ENCODE data around the gene DDX51.

DDX51 gene

GRCh38 chr12:132127041-132127440, 17.1 kb downstream of the DDX51 start:
- H3K79me2 ChIP-seq (ENCODE audit: insufficient read depth, low read length) = no peaks in the 10 kb centered on the region
- no peak for TF ChIP-seq CTCF (conservative IDR thresholded peaks at IDR 0.05; ENCODE audit: low read length)
- no peak for TF ChIP-seq EZH2phosphoT487 (IDR thresholded peaks at IDR 0.05; ENCODE audit: borderline replicate concordance)
- no peaks in the 10 kb centered on the region for H4K20me1 ChIP-seq (ENCODE audit: insufficient read depth, low read length, poor library complexity, severe bottlenecking)
- H2AFZ ChIP-seq (ENCODE audit: low read length) = no peak overlapping the region
- H3K4me2 ChIP-seq (ENCODE audit: low read depth, low read length, poor library complexity, severe bottlenecking) = no peak overlapping the region
- no peaks in the 10 kb centered on the region for H3K9me2 ChIP-seq (replicated peaks; ENCODE audit: low read depth, low read length)
- H3K27me3 ChIP-seq (ENCODE audit: insufficient read depth, low read length, poor library complexity, severe bottlenecking) = no peaks in the 10 kb centered on the region
- no peak overlapping the region for H3K4me3 ChIP-seq (ENCODE audit: low read length, poor library complexity, severe bottlenecking)
- no peaks in the 10 kb centered on the region for H3K4me1 ChIP-seq (ENCODE audit: insufficient read depth, low read length, poor library complexity, severe bottlenecking)
- no peaks in the 10 kb centered on the region for H3K9me3 ChIP-seq (ENCODE audit: insufficient read depth, low read depth, low read length)
- H3K9ac ChIP-seq (ENCODE audit: low read depth, low read length, poor library complexity, severe bottlenecking) = no peak overlapping the region
- no peaks in the 10 kb centered on the region for H3F3A ChIP-seq (ENCODE audit: low read depth)
- H3K36me3 ChIP-seq (ENCODE audit: insufficient read depth, low read length) = peaks cover 39% of the 10 kb centered on the region; the same call in 1 of the 2 replicates

GRCh38 chr12:132125736-132126135, 18.4 kb downstream of the DDX51 start:
- no peaks in the 10 kb centered on the region for H3K27me3 ChIP-seq (ENCODE audit: insufficient read depth, low read length, poor library complexity, severe bottlenecking)
- no peaks in the 10 kb centered on the region for H3K9me3 ChIP-seq (ENCODE audit: insufficient read depth, low read depth, low read length)
- no peaks in the 10 kb centered on the region for H3K4me1 ChIP-seq (ENCODE audit: insufficient read depth, low read length, poor library complexity, severe bottlenecking)
- H3K79me2 ChIP-seq (ENCODE audit: insufficient read depth, low read length) = no peaks in the 10 kb centered on the region
- H3K4me3 ChIP-seq (ENCODE audit: low read length, poor library complexity, severe bottlenecking) = no peak overlapping the region
- no peaks in the 10 kb centered on the region for H3F3A ChIP-seq (ENCODE audit: low read depth)
- no peak overlapping the region for H3K4me2 ChIP-seq (ENCODE audit: low read depth, low read length, poor library complexity, severe bottlenecking)
- H4K20me1 ChIP-seq (ENCODE audit: insufficient read depth, low read length, poor library complexity, severe bottlenecking) = no peaks in the 10 kb centered on the region
- peaks cover 43% of the 10 kb centered on the region; the same call in 1 of the 2 replicates for H3K36me3 ChIP-seq (ENCODE audit: insufficient read depth, low read length)
- no peak overlapping the region for H3K9ac ChIP-seq (ENCODE audit: low read depth, low read length, poor library complexity, severe bottlenecking)
- H2AFZ ChIP-seq (ENCODE audit: low read length) = no peak overlapping the region
- H3K9me2 ChIP-seq (replicated peaks; ENCODE audit: low read depth, low read length) = no peaks in the 10 kb centered on the region
- TF ChIP-seq CTCF (conservative IDR thresholded peaks at IDR 0.05; ENCODE audit: low read length) = no peak
- TF ChIP-seq EZH2phosphoT487 (IDR thresholded peaks at IDR 0.05; ENCODE audit: borderline replicate concordance) = no peak

- TF ChIP-seq EZH2phosphoT487 (IDR thresholded peaks at IDR 0.05; ENCODE audit: borderline replicate concordance) (no peak), CTCF (conservative IDR thresholded peaks at IDR 0.05; ENCODE audit: low read length) (no peak)
- Histone ChIP-seq H3K27me3 (ENCODE audit: insufficient read depth, low read length, poor library complexity, severe bottlenecking) (no peaks in the 10 kb centered on the region), H3K36me3 (ENCODE audit: insufficient read depth, low read length) (peaks cover 43% of the 10 kb centered on the region; the same call in 1 of the 2 replicates)
Measured at GRCh38 chr12:132124766-132125425, 19.2 kb downstream of the DDX51 start.

More at GRCh38 chr12:132124766-132125425, 19.2 kb downstream of the DDX51 start:
- no peaks in the 10 kb centered on the region for H3K9me3 ChIP-seq (ENCODE audit: insufficient read depth, low read depth, low read length)
- H3K9ac ChIP-seq (ENCODE audit: low read depth, low read length, poor library complexity, severe bottlenecking) = no peak overlapping the region
- no peaks in the 10 kb centered on the region for H4K20me1 ChIP-seq (ENCODE audit: insufficient read depth, low read length, poor library complexity, severe bottlenecking)
- no peaks in the 10 kb centered on the region for H3K4me1 ChIP-seq (ENCODE audit: insufficient read depth, low read length, poor library complexity, severe bottlenecking)
- no peaks in the 10 kb centered on the region for H3F3A ChIP-seq (ENCODE audit: low read depth)
- no peak overlapping the region for H3K4me3 ChIP-seq (ENCODE audit: low read length, poor library complexity, severe bottlenecking)
- H3K79me2 ChIP-seq (ENCODE audit: insufficient read depth, low read length) = no peaks in the 10 kb centered on the region
- H3K4me2 ChIP-seq (ENCODE audit: low read depth, low read length, poor library complexity, severe bottlenecking) = no peak overlapping the region
- H3K9me2 ChIP-seq (replicated peaks; ENCODE audit: low read depth, low read length) = no peaks in the 10 kb centered on the region
- no peak overlapping the region for H2AFZ ChIP-seq (ENCODE audit: low read length)
